Measurements from ENCODE around the gene NAXD.

DNA sequence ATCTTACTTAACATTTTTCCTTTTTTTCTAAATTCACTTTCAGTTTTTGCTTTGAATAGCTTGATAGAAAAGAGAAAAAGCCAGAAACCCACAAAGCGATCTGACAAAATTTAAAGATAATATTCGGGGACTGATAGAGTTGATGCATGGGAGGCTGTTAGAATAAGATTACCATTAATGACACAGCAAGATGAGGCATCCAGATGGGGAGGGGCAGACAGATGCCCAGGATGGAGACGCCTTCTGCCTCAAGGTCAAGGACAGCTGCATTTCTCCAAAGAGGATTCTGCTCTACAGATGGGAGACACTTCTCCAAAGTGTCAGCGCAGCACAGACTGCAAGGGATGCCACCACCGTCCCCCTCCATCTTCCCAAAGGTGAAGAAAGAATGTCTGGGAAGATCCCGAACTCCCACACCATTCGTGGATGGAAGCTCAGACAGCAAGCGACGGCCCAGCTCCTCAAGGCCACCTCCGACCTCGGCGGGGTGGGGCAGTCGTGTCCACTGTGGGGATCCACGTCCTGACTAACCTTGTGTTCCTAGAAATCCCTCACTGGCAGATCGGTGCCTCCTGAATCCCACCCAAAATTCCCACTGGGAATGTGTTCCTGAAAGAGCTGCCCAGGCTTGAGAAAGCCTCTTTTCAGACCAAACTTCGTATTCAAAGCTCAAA lies 32.9 kb downstream of the NAXD start:
- TF ChIP-seq, protein P1, sequence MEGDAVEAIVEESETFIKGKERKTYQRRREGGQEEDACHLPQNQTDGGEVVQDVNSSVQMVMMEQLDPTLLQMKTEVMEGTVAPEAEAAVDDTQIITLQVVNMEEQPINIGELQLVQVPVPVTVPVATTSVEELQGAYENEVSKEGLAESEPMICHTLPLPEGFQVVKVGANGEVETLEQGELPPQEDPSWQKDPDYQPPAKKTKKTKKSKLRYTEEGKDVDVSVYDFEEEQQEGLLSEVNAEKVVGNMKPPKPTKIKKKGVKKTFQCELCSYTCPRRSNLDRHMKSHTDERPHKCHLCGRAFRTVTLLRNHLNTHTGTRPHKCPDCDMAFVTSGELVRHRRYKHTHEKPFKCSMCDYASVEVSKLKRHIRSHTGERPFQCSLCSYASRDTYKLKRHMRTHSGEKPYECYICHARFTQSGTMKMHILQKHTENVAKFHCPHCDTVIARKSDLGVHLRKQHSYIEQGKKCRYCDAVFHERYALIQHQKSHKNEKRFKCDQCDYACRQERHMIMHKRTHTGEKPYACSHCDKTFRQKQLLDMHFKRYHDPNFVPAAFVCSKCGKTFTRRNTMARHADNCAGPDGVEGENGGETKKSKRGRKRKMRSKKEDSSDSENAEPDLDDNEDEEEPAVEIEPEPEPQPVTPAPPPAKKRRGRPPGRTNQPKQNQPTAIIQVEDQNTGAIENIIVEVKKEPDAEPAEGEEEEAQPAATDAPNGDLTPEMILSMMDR (IDR thresholded peaks at IDR 0.05), result no peak
- no peak for TF ChIP-seq POLR2A (IDR thresholded peaks at IDR 0.05)
